ENCODE measurements around the gene SLC35A1.

SLC35A1 gene

GRCh38 chr6:87543696-87544473, 71.1 kb downstream of the SLC35A1 start:
- TF ChIP-seq POLR2A (IDR thresholded peaks at IDR 0.05; ENCODE audit: low read length) (no peak), GATA1 (IDR thresholded peaks at IDR 0.05; ENCODE audit: low read depth, low read length) (no peak)

GRCh38 chr6:87544474-87544735, 71.6 kb downstream of the SLC35A1 start:
- DNase-seq, result no peak
- TF ChIP-seq POLR2A (IDR thresholded peaks at IDR 0.05; ENCODE audit: low read length) (no peak), GATA1 (IDR thresholded peaks at IDR 0.05; ENCODE audit: low read depth, low read length) (no peak)

More at GRCh38 chr6:87543696-87544473, 71.1 kb downstream of the SLC35A1 start:
- DNase-seq, result no peak

GRCh38 chr6:87551799-87552198, 79.0 kb downstream of the SLC35A1 start:
- no peak for DNase-seq
- TF ChIP-seq GATA1 (IDR thresholded peaks at IDR 0.05; ENCODE audit: low read depth, low read length) (no peak), POLR2A (IDR thresholded peaks at IDR 0.05; ENCODE audit: low read length) (no peak)

GRCh38 chr6:87553159-87553765, 80.5 kb downstream of the SLC35A1 start:
- TF ChIP-seq POLR2A (IDR thresholded peaks at IDR 0.05; ENCODE audit: low read length) (no peak), GATA1 (IDR thresholded peaks at IDR 0.05; ENCODE audit: low read depth, low read length) (no peak)
- no peak for DNase-seq

- no peak for DNase-seq
- TF ChIP-seq GATA1 (IDR thresholded peaks at IDR 0.05; ENCODE audit: low read depth, low read length), result no peak
- no peak for TF ChIP-seq POLR2A (IDR thresholded peaks at IDR 0.05; ENCODE audit: low read length)
These were observed 82.7 kb downstream of the SLC35A1 start for GRCh38 chr6:87555506-87555905.

- DNase-seq, result no peak
- TF ChIP-seq GATA1 (IDR thresholded peaks at IDR 0.05; ENCODE audit: low read depth, low read length), result no peak
- TF ChIP-seq POLR2A (IDR thresholded peaks at IDR 0.05; ENCODE audit: low read length), result no peak
These were observed 85.7 kb downstream of the SLC35A1 start for GRCh38 chr6:87558446-87558845.

GRCh38 chr6:87561017-87561416, 88.2 kb downstream of the SLC35A1 start:
- DNase-seq, result no peak
- TF ChIP-seq POLR2A (IDR thresholded peaks at IDR 0.05; ENCODE audit: low read length) (no peak), GATA1 (IDR thresholded peaks at IDR 0.05; ENCODE audit: low read depth, low read length) (no peak)
